Measurements from ENCODE around the gene CDH23.

The CDH23 gene

DNA sequence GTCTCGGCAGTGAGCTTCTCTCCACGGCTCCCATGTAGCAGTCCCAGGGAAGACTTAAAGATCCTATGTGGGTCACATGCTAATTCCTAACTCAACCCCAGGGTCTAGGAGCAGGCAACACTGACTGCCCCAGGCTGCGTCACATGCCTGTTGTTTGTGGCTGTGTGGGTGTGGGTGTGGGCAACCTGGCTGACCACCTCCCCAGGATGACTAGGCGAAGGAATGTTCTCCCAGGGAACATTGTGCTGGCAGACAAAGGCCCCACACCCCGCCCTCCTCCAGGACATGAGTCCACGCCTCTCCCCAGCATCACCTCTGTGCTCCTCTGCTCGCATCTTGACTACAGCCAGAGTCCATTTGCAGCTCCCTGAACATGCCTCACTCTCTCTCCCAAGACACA, 47.3 kb upstream of the CDH23 start:
- H3F3A ChIP-seq (ENCODE audit: insufficient read depth, low read length), result no peaks in the 10 kb centered on the region
- H2AFZ ChIP-seq (ENCODE audit: low read length), result no peak overlapping the region
- H3K9me3 ChIP-seq (replicated peaks; ENCODE audit: insufficient read depth, low read length), result no peaks in the 10 kb centered on the region
- H3K9me2 ChIP-seq (replicated peaks; ENCODE audit: insufficient read depth, low read length), result no peaks in the 10 kb centered on the region
- no peaks in the 10 kb centered on the region for H3K36me3 ChIP-seq (replicated peaks; ENCODE audit: insufficient read depth, low read length)
- no peaks in the 10 kb centered on the region for H4K20me1 ChIP-seq (ENCODE audit: insufficient read depth, low read length)
- H3K4me1 ChIP-seq (ENCODE audit: low read length), result no peaks in the 10 kb centered on the region
- H3K79me2 ChIP-seq (ENCODE audit: low read length), result no peaks in the 10 kb centered on the region
- no peaks in the 10 kb centered on the region for H3K27me3 ChIP-seq (replicated peaks; ENCODE audit: insufficient read depth, low read length)
- DNase-seq, result no peak
- H3K4me3 ChIP-seq (ENCODE audit: low read length), result no peak overlapping the region
- TF ChIP-seq EZH2phosphoT487 (IDR thresholded peaks at IDR 0.05; ENCODE audit: low read length) (no peak), EZH2 (optimal IDR thresholded peaks at IDR 0.05; ENCODE audit: low read depth, low read length) (no peak)
- TF ChIP-seq, protein P1, sequence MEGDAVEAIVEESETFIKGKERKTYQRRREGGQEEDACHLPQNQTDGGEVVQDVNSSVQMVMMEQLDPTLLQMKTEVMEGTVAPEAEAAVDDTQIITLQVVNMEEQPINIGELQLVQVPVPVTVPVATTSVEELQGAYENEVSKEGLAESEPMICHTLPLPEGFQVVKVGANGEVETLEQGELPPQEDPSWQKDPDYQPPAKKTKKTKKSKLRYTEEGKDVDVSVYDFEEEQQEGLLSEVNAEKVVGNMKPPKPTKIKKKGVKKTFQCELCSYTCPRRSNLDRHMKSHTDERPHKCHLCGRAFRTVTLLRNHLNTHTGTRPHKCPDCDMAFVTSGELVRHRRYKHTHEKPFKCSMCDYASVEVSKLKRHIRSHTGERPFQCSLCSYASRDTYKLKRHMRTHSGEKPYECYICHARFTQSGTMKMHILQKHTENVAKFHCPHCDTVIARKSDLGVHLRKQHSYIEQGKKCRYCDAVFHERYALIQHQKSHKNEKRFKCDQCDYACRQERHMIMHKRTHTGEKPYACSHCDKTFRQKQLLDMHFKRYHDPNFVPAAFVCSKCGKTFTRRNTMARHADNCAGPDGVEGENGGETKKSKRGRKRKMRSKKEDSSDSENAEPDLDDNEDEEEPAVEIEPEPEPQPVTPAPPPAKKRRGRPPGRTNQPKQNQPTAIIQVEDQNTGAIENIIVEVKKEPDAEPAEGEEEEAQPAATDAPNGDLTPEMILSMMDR (IDR thresholded peaks at IDR 0.05; ENCODE audit: low read length), result no peak
- H3K4me2 ChIP-seq (ENCODE audit: low read depth, low read length), result no peak overlapping the region
- H3K9ac ChIP-seq (ENCODE audit: low read length), result no peak overlapping the region
- H3K27ac ChIP-seq (ENCODE audit: low read length), result no peak overlapping the region

DNA sequence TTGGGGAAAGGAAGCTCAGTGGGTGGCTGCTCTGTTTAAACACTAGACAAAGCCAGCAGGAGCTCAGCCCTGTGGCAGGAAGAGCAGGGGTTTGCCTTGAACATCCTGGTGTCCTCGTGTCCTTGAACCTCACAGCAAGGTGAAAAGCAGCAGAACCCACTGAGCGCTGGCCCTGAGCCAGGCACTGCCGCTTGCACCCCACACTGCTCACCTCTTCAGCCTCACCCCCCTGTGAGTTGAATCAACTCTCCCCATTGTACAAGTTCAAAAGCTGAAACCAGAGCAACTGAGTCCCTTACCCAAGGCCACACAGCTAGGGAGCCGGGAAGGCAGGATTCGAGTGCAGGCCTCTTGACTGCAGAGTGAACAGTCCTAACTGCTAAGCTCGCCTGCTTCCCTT, 45.6 kb upstream of the CDH23 start:
- Histone ChIP-seq H3F3A (ENCODE audit: insufficient read depth, low read length) (no peaks in the 10 kb centered on the region), H3K79me2 (ENCODE audit: low read length) (no peaks in the 10 kb centered on the region), H3K4me2 (ENCODE audit: low read depth, low read length) (no peak overlapping the region), H3K27me3 (replicated peaks; ENCODE audit: insufficient read depth, low read length) (no peaks in the 10 kb centered on the region), H3K9ac (ENCODE audit: low read length) (no peak overlapping the region), H4K20me1 (ENCODE audit: insufficient read depth, low read length) (no peaks in the 10 kb centered on the region), H3K36me3 (replicated peaks; ENCODE audit: insufficient read depth, low read length) (no peaks in the 10 kb centered on the region), H3K9me3 (replicated peaks; ENCODE audit: insufficient read depth, low read length) (no peaks in the 10 kb centered on the region), H3K4me3 (ENCODE audit: low read length) (no peak overlapping the region), H3K4me1 (ENCODE audit: low read length) (no peaks in the 10 kb centered on the region), H2AFZ (ENCODE audit: low read length) (no peak overlapping the region), H3K27ac (ENCODE audit: low read length) (no peak overlapping the region), H3K9me2 (replicated peaks; ENCODE audit: insufficient read depth, low read length) (no peaks in the 10 kb centered on the region)
- TF ChIP-seq, protein P1 (IDR thresholded peaks at IDR 0.05; ENCODE audit: low read length), result no peak
- TF ChIP-seq EZH2 (optimal IDR thresholded peaks at IDR 0.05; ENCODE audit: low read depth, low read length), result no peak
- TF ChIP-seq EZH2phosphoT487 (IDR thresholded peaks at IDR 0.05; ENCODE audit: low read length), result no peak
- DNase-seq, result no peak

DNA sequence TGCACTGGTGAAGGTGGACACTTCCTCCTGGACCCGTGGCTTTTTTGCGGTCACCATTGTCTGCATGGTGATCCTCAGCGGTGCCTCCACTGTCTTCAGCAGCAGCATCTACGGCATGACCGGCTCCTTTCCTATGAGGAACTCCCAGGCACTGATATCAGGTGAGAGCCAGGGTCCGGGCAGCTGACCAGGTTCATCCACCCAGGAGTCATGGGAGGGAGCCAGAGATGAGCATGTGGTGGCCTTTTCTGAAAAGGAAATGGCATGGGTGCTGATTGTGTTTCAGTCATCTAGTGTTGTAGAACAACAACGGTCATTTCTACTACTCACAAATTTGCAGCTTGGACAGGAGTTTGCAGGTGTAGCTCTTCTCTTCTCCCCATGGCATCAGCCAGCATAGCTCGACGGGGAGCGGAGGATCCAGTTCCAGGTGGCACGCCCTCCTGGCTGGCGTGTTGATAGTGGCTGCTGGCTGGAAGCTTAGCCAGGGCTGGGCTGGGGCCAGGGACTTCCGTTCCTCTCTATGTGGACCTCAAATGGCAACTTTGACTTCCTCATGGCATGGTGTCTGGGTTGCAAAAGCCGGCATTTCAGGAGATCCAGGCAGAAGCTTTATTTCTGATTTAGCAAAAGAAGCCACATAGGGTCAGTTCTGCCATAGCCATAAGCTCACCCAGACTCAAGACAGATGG, 44.9 kb upstream of the CDH23 start:
- Histone ChIP-seq H4K20me1 (ENCODE audit: insufficient read depth, low read length) (no peaks in the 10 kb centered on the region), H3K36me3 (replicated peaks; ENCODE audit: insufficient read depth, low read length) (no peaks in the 10 kb centered on the region), H3K4me1 (ENCODE audit: low read length) (no peaks in the 10 kb centered on the region), H3K27ac (ENCODE audit: low read length) (no peak overlapping the region), H3K4me2 (ENCODE audit: low read depth, low read length) (no peak overlapping the region), H3K4me3 (ENCODE audit: low read length) (no peak overlapping the region), H3K9me2 (replicated peaks; ENCODE audit: insufficient read depth, low read length) (no peaks in the 10 kb centered on the region), H3K79me2 (ENCODE audit: low read length) (no peaks in the 10 kb centered on the region), H2AFZ (ENCODE audit: low read length) (no peak overlapping the region), H3F3A (ENCODE audit: insufficient read depth, low read length) (no peaks in the 10 kb centered on the region), H3K9me3 (replicated peaks; ENCODE audit: insufficient read depth, low read length) (no peaks in the 10 kb centered on the region), H3K27me3 (replicated peaks; ENCODE audit: insufficient read depth, low read length) (no peaks in the 10 kb centered on the region), H3K9ac (ENCODE audit: low read length) (no peak overlapping the region)
- TF ChIP-seq, protein P1 (IDR thresholded peaks at IDR 0.05; ENCODE audit: low read length), result no peak
- TF ChIP-seq EZH2 (optimal IDR thresholded peaks at IDR 0.05; ENCODE audit: low read depth, low read length) (no peak), EZH2phosphoT487 (IDR thresholded peaks at IDR 0.05; ENCODE audit: low read length) (no peak)
- no peak for DNase-seq

All from MM.1S (cell line).